ENCODE measurements around the gene PDZRN3. TPM values are rescaled to one million over a fixed set of nuclear protein-coding genes. Genes with fewer than 3 reads are reported as not detected.

Gene PDZRN3
- total RNA-seq, 1 donor from 2014 or later: 19.8 TPM

DNA sequence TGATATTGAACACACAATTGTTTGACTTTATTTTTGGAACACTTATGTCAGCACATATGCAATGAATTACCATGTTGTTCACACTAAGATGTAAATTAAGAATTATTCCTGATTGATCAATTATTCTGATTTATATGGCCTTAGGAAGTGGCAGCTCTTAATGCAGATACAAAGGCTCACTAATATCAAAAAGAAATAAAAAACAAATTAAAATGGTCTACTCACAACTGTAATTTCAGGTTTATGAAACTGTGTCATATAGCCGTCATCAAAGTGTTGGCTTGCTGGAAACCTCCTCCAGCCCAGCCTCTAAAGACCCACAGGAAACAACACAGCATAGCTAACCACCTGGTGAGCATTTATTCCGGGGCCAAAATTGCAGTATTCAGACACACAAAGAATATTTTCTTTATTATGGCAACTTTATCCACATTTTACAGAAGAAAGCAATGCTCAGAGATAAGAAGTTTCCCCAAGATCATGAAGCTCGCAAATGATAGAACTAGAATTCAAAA is 33.4 kb downstream of the PDZRN3 start:
- H4K20me1 ChIP-seq (ENCODE audit: insufficient read depth, low read length): no peaks in the 10 kb centered on the region
- H3K36me3 ChIP-seq (ENCODE audit: insufficient read depth, low read length): no peaks in the 10 kb centered on the region
- H3K4me2 ChIP-seq (ENCODE audit: low read length): no peak overlapping the region
- no peak for FAIRE-seq
- no peak overlapping the region for H3K27ac ChIP-seq (ENCODE audit: low read depth, low read length)
- TF ChIP-seq EZH2 (IDR thresholded peaks at IDR 0.05; ENCODE audit: insufficient read depth, low read length) (no peak), CTCF (IDR thresholded peaks at IDR 0.05; ENCODE audit: insufficient read depth, low read depth, low read length) (no peak)
- H3K27me3 ChIP-seq (ENCODE audit: insufficient read depth, low read length): no peaks in the 10 kb centered on the region
- no peak overlapping the region for H3K4me3 ChIP-seq (ENCODE audit: insufficient read depth, low read depth, low read length)
- Mint-ChIP-seq H3K27me3 (ENCODE audit: low read depth, unreplicated experiment) (no peaks in the 10 kb centered on the region), H3K36me3 (ENCODE audit: low read depth, unreplicated experiment) (peaks cover 16% of the 10 kb centered on the region), H3K4me3 (ENCODE audit: unreplicated experiment) (no peak overlapping the region), H3K4me1 (ENCODE audit: low read depth, unreplicated experiment) (no peaks in the 10 kb centered on the region), H3K9me3 (ENCODE audit: unreplicated experiment) (peaks cover 2% of the 10 kb centered on the region), H3K27ac (ENCODE audit: unreplicated experiment) (no peak overlapping the region)
- no peak overlapping the region for H3K9ac ChIP-seq (ENCODE audit: low read length)
- no peak overlapping the region for H2AFZ ChIP-seq (ENCODE audit: low read depth, low read length)
- no peaks in the 10 kb centered on the region for H3K4me1 ChIP-seq (ENCODE audit: insufficient read depth, low read length)
- no peaks in the 10 kb centered on the region for H3K9me3 ChIP-seq (ENCODE audit: insufficient read depth, low read depth, low read length)
- no peak for DNase-seq (ENCODE audit: low read depth)
- peaks cover under 1% of the 10 kb centered on the region for H3K79me2 ChIP-seq (ENCODE audit: insufficient read depth, low read length)

DNA sequence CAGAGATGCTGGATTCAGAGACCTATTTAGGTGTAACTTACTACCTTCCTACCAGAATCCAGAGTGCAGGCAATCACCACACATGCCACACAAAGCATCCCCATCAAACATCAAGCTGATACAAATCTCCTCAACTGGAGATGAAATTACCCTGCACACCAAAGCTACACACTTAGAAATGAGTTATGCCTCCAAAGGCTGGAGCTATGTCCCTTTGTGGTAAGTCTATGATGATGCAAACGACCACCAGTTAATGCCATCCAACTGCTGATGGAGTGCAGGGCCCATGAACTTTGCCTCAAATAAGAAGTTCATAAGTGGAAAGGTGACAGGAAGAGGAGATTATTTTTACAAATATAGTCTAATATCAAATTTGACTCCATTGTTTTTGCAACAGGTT is 38.1 kb downstream of the PDZRN3 start:
- peaks cover 2% of the 10 kb centered on the region for H3K9me3 Mint-ChIP-seq (ENCODE audit: unreplicated experiment)
- Histone ChIP-seq H3K9me3 (ENCODE audit: insufficient read depth, low read depth, low read length) (no peaks in the 10 kb centered on the region), H3K27ac (ENCODE audit: low read depth, low read length) (no peak overlapping the region), H3K4me3 (ENCODE audit: insufficient read depth, low read depth, low read length) (no peak overlapping the region), H3K79me2 (ENCODE audit: insufficient read depth, low read length) (peaks cover 4% of the 10 kb centered on the region), H3K4me1 (ENCODE audit: insufficient read depth, low read length) (no peaks in the 10 kb centered on the region), H2AFZ (ENCODE audit: low read depth, low read length) (no peak overlapping the region), H3K4me2 (ENCODE audit: low read length) (no peak overlapping the region), H3K9ac (ENCODE audit: low read length) (no peak overlapping the region), H4K20me1 (ENCODE audit: insufficient read depth, low read length) (no peaks in the 10 kb centered on the region), H3K27me3 (ENCODE audit: insufficient read depth, low read length) (no peaks in the 10 kb centered on the region), H3K36me3 (ENCODE audit: insufficient read depth, low read length) (no peaks in the 10 kb centered on the region)
- peaks cover 8% of the 10 kb centered on the region for H3K4me1 Mint-ChIP-seq (ENCODE audit: low read depth, unreplicated experiment)
- H3K4me3 Mint-ChIP-seq (ENCODE audit: unreplicated experiment): no peak overlapping the region
- no peaks in the 10 kb centered on the region for H3K27me3 Mint-ChIP-seq (ENCODE audit: low read depth, unreplicated experiment)
- DNase-seq (ENCODE audit: low read depth) (no peak), FAIRE-seq (no peak)
- TF ChIP-seq CTCF (IDR thresholded peaks at IDR 0.05; ENCODE audit: insufficient read depth, low read depth, low read length) (no peak), EZH2 (IDR thresholded peaks at IDR 0.05; ENCODE audit: insufficient read depth, low read length) (no peak)
- H3K36me3 Mint-ChIP-seq (ENCODE audit: low read depth, unreplicated experiment): peaks cover 14% of the 10 kb centered on the region
- H3K27ac Mint-ChIP-seq (ENCODE audit: unreplicated experiment): no peak overlapping the region

DNA sequence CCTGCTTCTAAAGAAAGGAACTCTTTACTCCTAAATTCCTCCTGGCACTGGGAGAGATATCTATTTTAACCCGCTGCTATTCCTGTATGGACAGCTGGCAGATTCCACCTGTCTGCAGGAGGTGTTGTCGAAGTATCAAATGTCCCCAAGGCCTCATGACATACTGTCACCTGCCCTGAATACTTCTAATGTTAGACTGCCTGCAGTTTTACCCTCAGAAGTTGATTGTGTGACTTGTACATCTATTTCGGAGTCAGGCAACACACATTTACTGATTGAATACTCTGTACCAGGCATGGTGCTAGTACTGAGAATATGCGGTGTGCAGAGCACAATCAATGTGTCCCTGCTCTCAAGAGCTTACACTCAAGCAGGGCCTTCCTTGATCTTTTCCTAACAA is 38.6 kb downstream of the PDZRN3 start:
- Histone ChIP-seq H3K36me3 (ENCODE audit: insufficient read depth, low read length) (no peaks in the 10 kb centered on the region), H4K20me1 (ENCODE audit: insufficient read depth, low read length) (no peaks in the 10 kb centered on the region), H3K4me2 (ENCODE audit: low read length) (no peak overlapping the region), H3K4me3 (ENCODE audit: insufficient read depth, low read depth, low read length) (no peak overlapping the region), H3K27me3 (ENCODE audit: insufficient read depth, low read length) (no peaks in the 10 kb centered on the region), H3K9ac (ENCODE audit: low read length) (no peak overlapping the region), H3K9me3 (ENCODE audit: insufficient read depth, low read depth, low read length) (no peaks in the 10 kb centered on the region), H3K4me1 (ENCODE audit: insufficient read depth, low read length) (peaks cover under 1% of the 10 kb centered on the region), H3K27ac (ENCODE audit: low read depth, low read length) (no peak overlapping the region), H3K79me2 (ENCODE audit: insufficient read depth, low read length) (peaks cover 4% of the 10 kb centered on the region), H2AFZ (ENCODE audit: low read depth, low read length) (no peak overlapping the region)
- no peak for TF ChIP-seq EZH2 (IDR thresholded peaks at IDR 0.05; ENCODE audit: insufficient read depth, low read length)
- no peak for TF ChIP-seq CTCF (IDR thresholded peaks at IDR 0.05; ENCODE audit: insufficient read depth, low read depth, low read length)
- no peak overlapping the region for H3K4me3 Mint-ChIP-seq (ENCODE audit: unreplicated experiment)
- DNase-seq (ENCODE audit: low read depth) (no peak), FAIRE-seq (no peak)
- no peak overlapping the region for H3K27ac Mint-ChIP-seq (ENCODE audit: unreplicated experiment)
- peaks cover 2% of the 10 kb centered on the region for H3K9me3 Mint-ChIP-seq (ENCODE audit: unreplicated experiment)
- H3K36me3 Mint-ChIP-seq (ENCODE audit: low read depth, unreplicated experiment): peaks cover 14% of the 10 kb centered on the region
- H3K4me1 Mint-ChIP-seq (ENCODE audit: low read depth, unreplicated experiment): peaks cover 8% of the 10 kb centered on the region
- no peaks in the 10 kb centered on the region for H3K27me3 Mint-ChIP-seq (ENCODE audit: low read depth, unreplicated experiment)

Measured in astrocyte (in vitro differentiated cells and primary cell).